Kasumi-1 (cell line): Measurements from ENCODE around the gene RAI1.

ENCODE experiments used
- DNase-seq, 2 experiments: peaks; one replicate each; lab custom pipeline; 2025; lab: John Stamatoyannopoulos, UW

Gene RAI1

DNA sequence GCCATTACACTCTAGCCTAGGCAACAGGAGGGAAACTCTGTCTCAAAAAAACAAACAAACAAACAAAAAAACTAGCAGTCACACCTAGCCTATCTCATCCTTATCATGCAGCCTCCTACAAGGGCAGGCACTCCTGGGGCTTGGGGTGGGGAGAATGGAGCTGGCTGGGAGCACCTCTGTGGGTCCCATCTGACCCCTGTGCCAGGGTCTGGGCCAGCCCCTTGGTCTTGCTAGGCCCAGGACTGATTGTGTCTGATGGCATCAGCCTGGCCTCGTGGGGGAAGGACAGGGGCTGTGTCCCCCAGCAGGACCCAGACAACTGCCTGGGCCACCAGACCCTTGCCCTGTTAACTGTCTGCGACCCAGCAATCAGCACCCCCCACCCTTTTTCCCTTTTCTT lies 105.7 kb downstream of the RAI1 start:
- DNase-seq: no peak

DNA sequence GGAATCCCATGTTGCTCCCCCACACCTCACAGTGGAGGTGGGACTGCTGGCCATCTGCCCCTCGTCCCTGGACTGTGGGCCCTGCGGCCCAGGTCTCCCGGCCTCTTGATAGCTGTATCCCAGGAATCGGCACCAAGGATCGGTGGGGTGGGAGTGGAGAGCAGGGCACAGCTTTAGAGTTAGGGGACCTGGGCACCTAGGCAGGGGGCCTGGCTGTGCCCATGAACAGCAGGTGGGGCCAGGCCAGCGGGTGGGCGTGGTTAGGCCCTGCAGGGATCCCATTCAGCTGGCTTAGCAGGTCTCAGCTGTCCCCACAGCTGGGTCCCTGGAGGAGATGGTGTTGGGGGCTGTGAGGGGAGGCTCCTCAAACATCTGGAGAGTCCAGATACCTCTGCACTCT lies 106.3 kb downstream of the RAI1 start:
- no peak for DNase-seq

DNA sequence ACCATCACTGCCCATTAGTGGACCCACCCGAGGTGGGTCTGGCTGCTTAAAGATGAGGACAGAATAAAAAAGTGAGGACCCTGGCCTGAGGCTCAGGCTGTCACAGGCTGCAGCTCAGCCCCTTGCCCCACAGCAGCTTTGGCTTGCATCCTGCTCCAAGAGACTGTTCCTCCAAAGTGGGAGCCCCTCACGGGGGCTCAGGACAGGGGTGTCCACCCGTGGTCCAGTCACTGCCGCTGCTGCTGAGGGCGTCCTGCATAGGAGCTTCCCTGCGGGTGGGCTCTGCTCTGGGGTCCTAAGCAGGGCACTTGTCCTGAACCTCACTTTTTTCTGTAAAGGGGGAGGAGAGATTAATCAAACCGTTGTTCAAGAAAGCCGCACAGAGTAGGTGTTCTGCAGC lies 107.7 kb downstream of the RAI1 start:
- no peak for DNase-seq

GRCh38 chr17:17789410-17789809 lies 108.2 kb downstream of the RAI1 start:
- no peak for DNase-seq

GRCh38 chr17:17789828-17790636 lies 108.8 kb downstream of the RAI1 start:
- DNase-seq: no peak

- DNase-seq: no peak
Observed at GRCh38 chr17:17790637-17791464, 109.6 kb downstream of the RAI1 start.

DNA sequence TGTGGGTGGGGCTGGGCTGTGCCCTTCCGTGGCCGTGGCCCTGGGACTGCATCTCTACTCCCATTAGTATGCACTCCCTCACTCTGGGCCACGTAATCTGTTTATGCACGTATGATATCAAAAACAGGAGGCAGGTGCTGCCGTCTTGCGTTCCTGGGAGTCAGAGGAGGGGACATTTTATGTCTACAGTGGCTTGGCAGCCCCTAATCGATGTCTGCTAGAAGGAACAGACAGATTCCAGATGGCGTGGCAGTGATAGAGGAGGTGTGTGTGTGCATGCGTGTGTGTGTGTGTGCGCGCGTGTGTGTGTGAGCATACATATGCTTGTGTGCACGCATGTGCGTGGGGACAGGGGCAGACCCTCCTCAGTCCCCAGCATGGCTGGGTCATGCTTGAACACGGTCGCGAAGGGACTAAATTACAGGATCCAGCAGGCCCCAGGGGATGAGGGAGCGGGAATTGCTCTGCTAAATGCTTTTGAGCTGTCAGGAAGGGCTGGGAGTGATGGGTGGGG lies 110.8 kb downstream of the RAI1 start:
- DNase-seq: no peak

DNA sequence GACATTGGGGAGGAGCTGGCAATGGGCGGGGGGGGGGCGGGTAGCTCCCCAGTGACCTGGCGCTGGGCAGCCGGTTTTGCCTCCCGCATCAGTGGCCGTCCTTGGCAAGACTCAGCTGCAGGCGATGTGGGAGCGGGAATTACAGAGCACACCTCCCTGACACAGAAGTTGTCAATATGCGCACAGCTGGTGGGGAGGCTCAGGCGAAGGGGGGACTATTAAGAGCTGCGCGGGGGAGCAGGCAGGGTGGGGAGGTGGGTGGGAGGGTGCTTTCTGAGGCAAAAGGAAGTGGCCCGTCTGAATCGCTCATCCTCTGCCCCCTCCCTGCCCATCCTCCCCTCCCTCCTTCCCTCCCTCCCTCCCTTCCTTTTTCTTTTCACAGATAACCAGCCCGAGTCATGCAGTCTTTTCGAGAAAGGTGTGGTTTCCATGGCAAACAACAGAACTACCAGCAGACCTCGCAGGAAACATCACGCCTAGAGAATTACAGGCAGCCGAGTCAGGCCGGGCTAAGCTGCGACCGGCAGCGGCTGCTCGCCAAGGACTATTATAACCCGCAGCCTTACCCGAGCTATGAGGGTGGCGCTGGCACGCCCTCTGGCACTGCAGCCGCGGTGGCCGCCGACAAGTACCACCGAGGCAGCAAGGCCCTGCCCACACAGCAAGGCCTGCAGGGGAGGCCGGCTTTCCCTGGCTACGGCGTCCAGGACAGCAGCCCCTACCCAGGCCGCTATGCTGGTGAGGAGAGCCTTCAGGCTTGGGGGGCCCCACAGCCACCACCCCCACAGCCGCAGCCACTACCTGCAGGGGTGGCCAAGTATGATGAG lies 111.5 kb downstream of the RAI1 start:
- no peak for DNase-seq

DNA sequence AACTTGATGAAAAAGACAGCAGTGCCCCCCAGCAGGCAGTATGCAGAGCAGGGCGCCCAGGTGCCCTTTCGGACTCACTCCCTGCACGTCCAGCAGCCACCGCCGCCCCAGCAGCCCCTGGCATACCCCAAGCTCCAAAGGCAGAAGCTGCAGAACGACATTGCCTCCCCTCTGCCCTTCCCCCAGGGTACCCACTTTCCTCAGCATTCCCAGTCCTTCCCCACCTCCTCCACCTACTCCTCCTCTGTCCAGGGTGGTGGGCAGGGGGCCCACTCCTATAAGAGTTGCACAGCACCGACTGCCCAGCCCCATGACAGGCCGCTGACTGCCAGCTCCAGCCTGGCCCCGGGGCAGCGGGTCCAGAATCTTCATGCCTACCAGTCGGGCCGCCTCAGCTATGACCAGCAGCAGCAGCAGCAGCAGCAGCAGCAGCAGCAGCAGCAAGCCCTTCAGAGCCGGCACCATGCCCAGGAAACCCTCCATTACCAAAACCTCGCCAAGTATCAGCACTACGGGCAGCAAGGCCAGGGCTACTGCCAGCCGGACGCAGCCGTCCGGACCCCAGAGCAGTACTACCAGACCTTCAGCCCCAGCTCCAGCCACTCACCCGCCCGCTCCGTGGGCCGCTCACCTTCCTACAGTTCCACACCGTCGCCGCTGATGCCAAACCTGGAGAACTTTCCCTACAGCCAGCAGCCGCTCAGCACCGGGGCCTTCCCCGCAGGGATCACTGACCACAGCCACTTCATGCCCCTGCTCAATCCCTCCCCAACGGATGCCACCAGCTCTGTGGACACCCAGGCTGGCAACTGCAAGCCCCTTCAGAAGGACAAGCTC lies 112.3 kb downstream of the RAI1 start:
- no peak for DNase-seq

GRCh38 chr17:17794382-17794781 lies 113.1 kb downstream of the RAI1 start:
- DNase-seq: no peak

GRCh38 chr17:17795296-17795695 lies 114.0 kb downstream of the RAI1 start:
- DNase-seq: no peak

GRCh38 chr17:17795946-17796786 lies 114.9 kb downstream of the RAI1 start:
- no peak for DNase-seq

- no peak for DNase-seq
Observed at GRCh38 chr17:17796787-17797061, 115.5 kb downstream of the RAI1 start.

DNA sequence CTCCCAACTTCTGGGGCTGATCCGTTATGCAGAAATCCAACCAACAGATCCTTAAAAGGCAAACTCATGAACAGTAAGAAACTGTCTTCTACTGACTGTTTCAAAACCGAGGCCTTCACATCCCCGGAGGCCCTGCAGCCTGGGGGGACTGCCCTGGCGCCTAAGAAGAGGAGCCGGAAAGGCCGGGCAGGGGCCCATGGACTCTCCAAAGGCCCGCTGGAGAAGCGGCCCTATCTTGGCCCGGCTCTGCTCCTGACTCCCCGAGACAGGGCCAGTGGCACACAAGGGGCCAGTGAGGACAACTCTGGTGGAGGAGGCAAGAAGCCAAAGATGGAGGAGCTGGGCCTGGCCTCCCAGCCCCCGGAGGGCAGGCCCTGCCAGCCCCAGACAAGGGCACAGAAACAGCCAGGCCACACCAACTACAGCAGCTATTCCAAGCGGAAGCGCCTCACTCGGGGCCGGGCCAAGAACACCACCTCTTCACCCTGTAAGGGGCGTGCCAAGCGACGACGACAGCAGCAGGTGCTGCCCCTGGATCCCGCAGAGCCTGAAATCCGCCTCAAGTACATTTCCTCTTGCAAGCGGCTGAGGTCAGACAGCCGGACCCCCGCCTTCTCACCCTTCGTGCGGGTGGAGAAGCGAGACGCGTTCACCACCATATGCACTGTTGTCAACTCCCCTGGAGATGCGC lies 116.0 kb downstream of the RAI1 start:
- no peak for DNase-seq

- no peak for DNase-seq
Observed at GRCh38 chr17:17798010-17798556, 116.8 kb downstream of the RAI1 start.

- no peak for DNase-seq
Observed at GRCh38 chr17:17798573-17799255, 117.5 kb downstream of the RAI1 start.

GRCh38 chr17:17800504-17801021 lies 119.3 kb downstream of the RAI1 start:
- no peak for DNase-seq

GRCh38 chr17:17801800-17802481 lies 120.7 kb downstream of the RAI1 start:
- DNase-seq: no peak
